Trophoblast cell (in vitro differentiated cells and primary cell): ENCODE measurements around the gene TEX50.
"Not testable (repeated sequence)": the region's sequence is repeated elsewhere in the genome, so short reads cannot be mapped to it uniquely, and the experiment has no call there.

ENCODE experiments used
- DNase-seq, 2 donors: peaks; one replicate each; pipeline ENCODE4 v3.0.0-alpha.2; 2016
- H2AFZ ChIP-seq: 2 replicates; pipeline ENCODE4 v1.6.1; 2013; ENCODE audit warnings: low read length, moderate library complexity, mild to moderate bottlenecking; ENCODE audit not compliant: insufficient read depth, poor library complexity
- H2AK5ac ChIP-seq: 2 replicates; pipeline ENCODE4 v1.6.1; 2013; ENCODE audit warnings: mild to moderate bottlenecking, low read length
- H2BK120ac ChIP-seq: 2 replicates; pipeline ENCODE4 v1.6.1; 2013; ENCODE audit warnings: low read length, mild to moderate bottlenecking, moderate library complexity; ENCODE audit not compliant: insufficient read depth, poor library complexity
- H2BK12ac ChIP-seq: 2 replicates; pipeline ENCODE4 v1.6.1; 2013; ENCODE audit warnings: mild to moderate bottlenecking, low read length, moderate library complexity
- H2BK5ac ChIP-seq: 2 replicates; pipeline ENCODE4 v1.6.1; 2013; ENCODE audit warnings: low read length, low read depth, moderate library complexity, mild to moderate bottlenecking; ENCODE audit not compliant: poor library complexity
- H3K14ac ChIP-seq: 2 replicates; pipeline ENCODE4 v1.6.1; 2013; ENCODE audit warnings: mild to moderate bottlenecking, low read length
- H3K18ac ChIP-seq: 2 replicates; pipeline ENCODE4 v1.6.1; 2013; ENCODE audit warnings: mild to moderate bottlenecking, low read length
- H3K23ac ChIP-seq: 2 replicates; pipeline ENCODE4 v1.6.1; 2013; ENCODE audit warnings: low read length
- H3K27ac ChIP-seq: 2 replicates; pipeline ENCODE4 v1.5.1; 2013; ENCODE audit warnings: low read depth, mild to moderate bottlenecking, inconsistent platforms, low read length, moderate library complexity
- H3K27me3 ChIP-seq: 2 replicates; pipeline ENCODE4 v1.6.1; 2013; ENCODE audit warnings: inconsistent platforms, mild to moderate bottlenecking, low read length, moderate library complexity; ENCODE audit not compliant: insufficient read depth
- H3K36me3 ChIP-seq, 2 experiments: 1 replicate in 1 of 2; 2 replicates in 1 of 2; pipeline ENCODE4 v1.6.1; 2013; ENCODE audit warnings: low read length in 2 of 2, mild to moderate bottlenecking in 2 of 2, moderate library complexity in 1 of 2; ENCODE audit not compliant: insufficient read depth in 2 of 2, control insufficient read depth in 1 of 2
- H3K4ac ChIP-seq: 2 replicates; pipeline ENCODE4 v1.6.1; 2013; ENCODE audit warnings: low read depth, mild to moderate bottlenecking, low read length, moderate library complexity
- H3K4me1 ChIP-seq, 2 experiments: 1 replicate in 1 of 2; 2 replicates in 1 of 2; pipeline ENCODE4 v1.6.1; 2013; ENCODE audit warnings: low read length in 2 of 2, mild to moderate bottlenecking in 2 of 2, moderate library complexity in 1 of 2; ENCODE audit not compliant: insufficient read depth in 2 of 2, control insufficient read depth in 1 of 2
- H3K4me2 ChIP-seq: 2 replicates; pipeline ENCODE4 v1.6.1; 2013; ENCODE audit warnings: inconsistent platforms, mild to moderate bottlenecking, low read length, moderate library complexity
- H3K4me3 ChIP-seq: 2 replicates; pipeline ENCODE4 v1.5.1; 2013; ENCODE audit warnings: mild to moderate bottlenecking, low read depth, low read length, inconsistent platforms
- H3K79me1 ChIP-seq: one replicate; pipeline ENCODE4 v1.6.1; 2013; ENCODE audit warnings: low read length
- H3K79me2 ChIP-seq: 2 replicates; pipeline ENCODE4 v1.6.1; 2013; ENCODE audit warnings: low read length, mild to moderate bottlenecking; ENCODE audit not compliant: control insufficient read depth, insufficient read depth, poor library complexity
- H3K9ac ChIP-seq: 2 replicates; pipeline ENCODE4 v1.6.1; 2013; ENCODE audit warnings: mild to moderate bottlenecking, low read length
- H3K9me3 ChIP-seq: 2 replicates; pipeline ENCODE4 v1.6.1; 2013; ENCODE audit warnings: low read depth, mild to moderate bottlenecking, control low read depth, inconsistent platforms, low read length; ENCODE audit not compliant: insufficient read depth
- H4K12ac ChIP-seq: 2 replicates; pipeline ENCODE4 v1.6.1; 2013; ENCODE audit warnings: low read depth, mild to moderate bottlenecking, low read length, moderate library complexity
- H4K8ac ChIP-seq: 2 replicates; pipeline ENCODE4 v1.6.1; 2013; ENCODE audit warnings: low read depth, mild to moderate bottlenecking, low read length, moderate library complexity
- H4K91ac ChIP-seq: one replicate; pipeline ENCODE4 v1.6.1; 2013; ENCODE audit warnings: low read depth, mild to moderate bottlenecking, low read length, moderate library complexity
- WGBS: extraction: QIAGEN DNeasy Blood & Tissue Kit; methylation state at CpG from one replicate; pipeline ENCODE4 v1.1.7; 2013; ENCODE audit warnings: missing lambda C conversion rate; ENCODE audit not compliant: insufficient read length, insufficient coverage; ENCODE audit errors: extremely low coverage; 5-methylcytosine and 5-hydroxymethylcytosine counted together

Gene TEX50

GRCh38 chr1:173663159-173663558 is 28.0 kb downstream of the TEX50 start:
- no peaks in the 10 kb centered on the region for H3K36me3 ChIP-seq
- no peak overlapping the region for H2BK5ac ChIP-seq
- no peak for DNase-seq
- no peaks in the 10 kb centered on the region for H3K27me3 ChIP-seq
- no peak overlapping the region for H4K8ac ChIP-seq
- H4K91ac ChIP-seq, result no peak overlapping the region
- no peak overlapping the region for H3K4ac ChIP-seq
- no peak overlapping the region for H2AK5ac ChIP-seq
- no peak overlapping the region for H3K23ac ChIP-seq
- H3K18ac ChIP-seq, result no peak overlapping the region
- H3K27ac ChIP-seq, result no peak overlapping the region
- H3K9ac ChIP-seq, result no peak overlapping the region
- H3K4me2 ChIP-seq, result no peak overlapping the region
- H3K79me1 ChIP-seq, result no peaks in the 10 kb centered on the region
- no peak overlapping the region for H4K12ac ChIP-seq
- H3K9me3 ChIP-seq, result no peaks in the 10 kb centered on the region
- no peak overlapping the region for H2BK120ac ChIP-seq
- no peaks in the 10 kb centered on the region for H3K79me2 ChIP-seq
- no peaks in the 10 kb centered on the region for H3K4me1 ChIP-seq
- H3K4me3 ChIP-seq, result no peak overlapping the region
- H2BK12ac ChIP-seq, result no peak overlapping the region
- H3K14ac ChIP-seq, result no peak overlapping the region
- H2AFZ ChIP-seq, result no peak overlapping the region
- WGBS, result no CpG with 5 or more reads among the region's 3 CpGs

GRCh38 chr1:173666646-173667045 is 31.5 kb downstream of the TEX50 start:
- no peak overlapping the region for H3K18ac ChIP-seq
- H2BK5ac ChIP-seq, result no peak overlapping the region
- H2BK120ac ChIP-seq, result no peak overlapping the region
- peaks cover 5% of the 10 kb centered on the region in 2 experiments for H3K4me1 ChIP-seq
- H3K79me2 ChIP-seq, result no peaks in the 10 kb centered on the region
- H4K8ac ChIP-seq, result no peak overlapping the region
- H3K14ac ChIP-seq, result no peak overlapping the region
- no peak overlapping the region for H4K91ac ChIP-seq
- H3K23ac ChIP-seq, result no peak overlapping the region
- H3K27ac ChIP-seq, result no peak overlapping the region
- no CpG with 5 or more reads among the region's 3 CpGs for WGBS
- no peak overlapping the region for H4K12ac ChIP-seq
- no peak overlapping the region for H3K4ac ChIP-seq
- no peak overlapping the region for H3K9ac ChIP-seq
- H3K9me3 ChIP-seq, result peaks cover 2% of the 10 kb centered on the region
- H3K36me3 ChIP-seq, result no peaks in the 10 kb centered on the region
- H2AFZ ChIP-seq, result no peak overlapping the region
- no peak overlapping the region for H2BK12ac ChIP-seq
- no peaks in the 10 kb centered on the region for H3K79me1 ChIP-seq
- H2AK5ac ChIP-seq, result no peak overlapping the region
- DNase-seq, result no peak
- H3K4me3 ChIP-seq, result no peak overlapping the region
- peaks cover 4% of the 10 kb centered on the region for H3K27me3 ChIP-seq
- H3K4me2 ChIP-seq, result no peak overlapping the region

GRCh38 chr1:173669491-173669941 is 34.4 kb downstream of the TEX50 start, which contains the start of gene ANKRD45:
Gene ANKRD45, minus strand, starts transcription at chr1:173669851. Its CDS starts 10,433 bp downstream, at chr1:173659418.
- Histone ChIP-seq H3K27ac (no peak within 1 kb of the TSS), H3K9me3 (peaks cover 2% of the 10 kb centered on the region), H4K91ac (no peak within 1 kb of the TSS), H2BK5ac (no peak within 1 kb of the TSS), H3K36me3 (no peaks in the 10 kb centered on the region), H4K8ac (no peak within 1 kb of the TSS), H3K4me3 (peak within 1 kb of the TSS; percentile 80), H3K4me1 (peaks cover 5% of the 10 kb centered on the region in 2 experiments), H2AFZ (peak within 1 kb of the TSS; percentile 86), H3K4me2 (peak within 1 kb of the TSS; percentile 100), H3K27me3 (peaks cover 4% of the 10 kb centered on the region), H3K14ac (no peak within 1 kb of the TSS), H3K23ac (no peak within 1 kb of the TSS), H3K79me2 (no peaks in the 10 kb centered on the region), H3K79me1 (no peaks in the 10 kb centered on the region), H3K18ac (no peak within 1 kb of the TSS), H3K4ac (no peak within 1 kb of the TSS), H2BK12ac (no peak within 1 kb of the TSS), H2AK5ac (no peak within 1 kb of the TSS), H2BK120ac (no peak within 1 kb of the TSS), H4K12ac (no peak within 1 kb of the TSS), H3K9ac (peak within 1 kb of the TSS; percentile 72)
- peak in 1 of 2 donors; percentile 36 for DNase-seq
- no CpG with 5 or more reads among the region's 33 CpGs for WGBS

DNA sequence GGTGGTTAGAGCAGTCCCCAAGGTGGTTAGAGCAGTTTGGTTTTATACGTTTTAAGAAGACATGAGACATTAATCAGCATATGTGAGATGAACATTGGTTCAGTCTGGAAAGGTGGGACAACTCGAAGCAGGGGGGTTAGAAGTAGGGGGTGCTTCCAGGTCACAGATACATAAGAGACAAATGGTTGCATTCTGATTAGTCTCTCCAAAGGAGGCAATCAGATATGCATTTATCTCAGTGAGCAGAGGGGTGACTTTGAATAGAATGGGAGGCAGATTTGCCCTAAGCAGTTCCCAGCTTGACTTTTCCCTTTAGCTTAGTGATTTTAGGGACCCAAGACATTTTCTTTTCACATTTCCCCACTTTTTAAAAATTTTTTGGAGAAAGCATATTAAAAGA is 39.4 kb downstream of the TEX50 start:
- H3K4me3 ChIP-seq, H2BK120ac ChIP-seq, H3K36me3 ChIP-seq, DNase-seq, H3K9ac ChIP-seq, H3K14ac ChIP-seq, H3K18ac ChIP-seq, H3K9me3 ChIP-seq, H4K12ac ChIP-seq, H3K4me2 ChIP-seq, H4K91ac ChIP-seq, H2AFZ ChIP-seq, H3K79me2 ChIP-seq, H3K27me3 ChIP-seq, H2BK5ac ChIP-seq, H3K27ac ChIP-seq, H2BK12ac ChIP-seq, H4K8ac ChIP-seq, H3K4ac ChIP-seq, H2AK5ac ChIP-seq, H3K23ac ChIP-seq, H3K79me1 ChIP-seq, H3K4me1 ChIP-seq: not testable (repeated sequence)
- no CpG with 5 or more reads among the region's 2 CpGs for WGBS
